ENCODE results near the gene DCDC2. TPM values are rescaled to one million over a fixed set of nuclear protein-coding genes. Genes with fewer than 3 reads are reported as not detected.

DCDC2 gene
- total RNA-seq, 1 experiment from 2014 or later = 1.8 TPM

DNA sequence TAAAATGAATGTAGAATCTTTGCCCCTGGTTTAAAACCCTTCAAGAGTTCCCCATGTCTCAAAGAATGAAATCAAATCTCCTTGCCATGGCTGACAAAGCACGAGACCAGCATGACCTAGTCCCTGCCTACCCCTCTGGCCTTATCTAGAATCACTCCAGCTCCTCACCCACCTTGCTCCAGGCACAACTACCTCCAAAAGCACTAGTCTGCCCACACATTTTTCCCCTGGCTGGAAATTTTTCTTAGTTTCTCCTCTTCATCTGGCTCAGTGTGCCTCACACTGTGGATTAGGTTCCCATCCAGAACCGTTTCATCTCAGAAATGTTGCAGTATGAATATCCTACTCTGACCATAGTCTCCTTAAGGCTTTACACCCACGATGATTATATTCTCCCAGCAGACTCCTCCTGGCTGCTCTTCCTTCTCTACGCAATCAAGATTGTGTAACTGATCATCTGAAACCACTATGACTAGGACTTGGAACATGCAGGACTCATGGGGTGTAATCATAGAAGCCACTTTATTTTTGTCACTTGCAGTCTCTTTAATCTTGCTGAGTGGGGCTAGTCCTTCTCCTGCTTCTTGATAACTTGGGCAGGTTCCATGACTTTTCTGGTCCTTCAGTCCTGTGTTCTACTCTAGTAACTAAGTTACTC, 37.0 kb upstream of the DCDC2 start:
- ATAC-seq (no peak), DNase-seq (ENCODE audit: low spot score) (no peak)
- Mint-ChIP-seq H3K27me3 (ENCODE audit: low read depth) (no peaks in the 10 kb centered on the region; the same call in 1 of the 2 replicates), H3K9me3 (peaks cover 38% of the 10 kb centered on the region), H3K4me1 (peaks cover 16% of the 10 kb centered on the region), H3K36me3 (peaks cover 36% of the 10 kb centered on the region), H3K27ac (no peak overlapping the region), H3K4me3 (no peak overlapping the region)
- TF ChIP-seq CBFB (CRISPR knock-in tag; IDR thresholded peaks at IDR 0.05; ENCODE audit: low read depth) = no peak
- ChIA-PET POLR2A (no interaction called here), CTCF (no interaction called here)

DNA sequence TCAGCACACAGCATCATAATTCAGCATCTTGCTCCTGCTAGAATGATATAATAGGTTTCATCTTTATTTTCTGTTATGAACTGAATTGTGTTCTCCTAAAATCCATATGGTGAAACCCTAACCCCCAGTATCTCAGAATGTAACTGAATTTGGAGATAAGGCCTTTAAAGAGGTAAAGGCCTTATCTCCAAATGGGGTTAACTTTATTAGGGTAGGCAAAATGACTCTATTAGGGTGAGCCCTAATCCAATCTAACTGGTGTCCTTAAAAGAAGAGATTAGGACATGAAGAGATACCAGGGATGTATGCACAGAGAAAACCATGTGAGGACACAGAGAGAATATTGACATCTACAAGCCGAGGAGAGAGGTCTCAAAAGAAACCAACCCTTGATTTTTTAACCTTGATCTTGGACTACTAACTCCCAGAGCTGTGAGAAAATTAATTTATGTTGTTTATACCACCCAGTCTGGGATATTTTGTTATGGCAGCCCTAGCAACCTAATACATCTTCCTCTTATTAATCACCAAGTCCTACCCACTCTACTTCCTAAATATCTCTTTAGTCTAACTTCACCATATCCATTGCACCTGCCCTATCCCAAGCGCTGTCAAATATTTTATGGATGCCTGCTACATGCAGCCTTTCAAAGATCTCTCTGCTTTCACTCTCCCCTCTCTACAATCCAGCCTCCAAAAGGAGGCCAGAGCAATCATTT, 36.4 kb upstream of the DCDC2 start:
- POLR2A ChIA-PET = no interaction called here
- DNase-seq (ENCODE audit: low spot score) = no peak
- TF ChIP-seq ZNF232 (CRISPR knock-in tag; IDR thresholded peaks at IDR 0.05) (no peak), JAZF1 (CRISPR knock-in tag; IDR thresholded peaks at IDR 0.05) (no peak), NR3C1 (CRISPR knock-in tag; conservative IDR thresholded peaks at IDR 0.05; ENCODE audit: low read depth) (no peak), MXD4 (CRISPR knock-in tag; IDR thresholded peaks at IDR 0.05; ENCODE audit: borderline replicate concordance) (no peak), ZNF317 (CRISPR knock-in tag; IDR thresholded peaks at IDR 0.05; ENCODE audit: borderline replicate concordance, low read depth) (no peak), NFE2L1 (CRISPR knock-in tag; IDR thresholded peaks at IDR 0.05) (no peak), HMGA2 (CRISPR knock-in tag; IDR thresholded peaks at IDR 0.05) (no peak), GABPB1 (CRISPR knock-in tag; IDR thresholded peaks at IDR 0.05) (no peak), PRRX2 (CRISPR knock-in tag; IDR thresholded peaks at IDR 0.05) (no peak), SOX15 (CRISPR knock-in tag; IDR thresholded peaks at IDR 0.05) (no peak), CREM (CRISPR knock-in tag; IDR thresholded peaks at IDR 0.05) (no peak), ZNF263 (CRISPR knock-in tag; IDR thresholded peaks at IDR 0.05; ENCODE audit: low read depth) (no peak)
- TF ChIP-seq, protein P1, sequence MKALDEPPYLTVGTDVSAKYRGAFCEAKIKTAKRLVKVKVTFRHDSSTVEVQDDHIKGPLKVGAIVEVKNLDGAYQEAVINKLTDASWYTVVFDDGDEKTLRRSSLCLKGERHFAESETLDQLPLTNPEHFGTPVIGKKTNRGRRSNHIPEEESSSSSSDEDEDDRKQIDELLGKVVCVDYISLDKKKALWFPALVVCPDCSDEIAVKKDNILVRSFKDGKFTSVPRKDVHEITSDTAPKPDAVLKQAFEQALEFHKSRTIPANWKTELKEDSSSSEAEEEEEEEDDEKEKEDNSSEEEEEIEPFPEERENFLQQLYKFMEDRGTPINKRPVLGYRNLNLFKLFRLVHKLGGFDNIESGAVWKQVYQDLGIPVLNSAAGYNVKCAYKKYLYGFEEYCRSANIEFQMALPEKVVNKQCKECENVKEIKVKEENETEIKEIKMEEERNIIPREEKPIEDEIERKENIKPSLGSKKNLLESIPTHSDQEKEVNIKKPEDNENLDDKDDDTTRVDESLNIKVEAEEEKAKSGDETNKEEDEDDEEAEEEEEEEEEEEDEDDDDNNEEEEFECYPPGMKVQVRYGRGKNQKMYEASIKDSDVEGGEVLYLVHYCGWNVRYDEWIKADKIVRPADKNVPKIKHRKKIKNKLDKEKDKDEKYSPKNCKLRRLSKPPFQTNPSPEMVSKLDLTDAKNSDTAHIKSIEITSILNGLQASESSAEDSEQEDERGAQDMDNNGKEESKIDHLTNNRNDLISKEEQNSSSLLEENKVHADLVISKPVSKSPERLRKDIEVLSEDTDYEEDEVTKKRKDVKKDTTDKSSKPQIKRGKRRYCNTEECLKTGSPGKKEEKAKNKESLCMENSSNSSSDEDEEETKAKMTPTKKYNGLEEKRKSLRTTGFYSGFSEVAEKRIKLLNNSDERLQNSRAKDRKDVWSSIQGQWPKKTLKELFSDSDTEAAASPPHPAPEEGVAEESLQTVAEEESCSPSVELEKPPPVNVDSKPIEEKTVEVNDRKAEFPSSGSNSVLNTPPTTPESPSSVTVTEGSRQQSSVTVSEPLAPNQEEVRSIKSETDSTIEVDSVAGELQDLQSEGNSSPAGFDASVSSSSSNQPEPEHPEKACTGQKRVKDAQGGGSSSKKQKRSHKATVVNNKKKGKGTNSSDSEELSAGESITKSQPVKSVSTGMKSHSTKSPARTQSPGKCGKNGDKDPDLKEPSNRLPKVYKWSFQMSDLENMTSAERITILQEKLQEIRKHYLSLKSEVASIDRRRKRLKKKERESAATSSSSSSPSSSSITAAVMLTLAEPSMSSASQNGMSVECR (CRISPR knock-in tag; IDR thresholded peaks at IDR 0.05; ENCODE audit: borderline replicate concordance) = no peak
- TF ChIP-seq, protein P2, sequence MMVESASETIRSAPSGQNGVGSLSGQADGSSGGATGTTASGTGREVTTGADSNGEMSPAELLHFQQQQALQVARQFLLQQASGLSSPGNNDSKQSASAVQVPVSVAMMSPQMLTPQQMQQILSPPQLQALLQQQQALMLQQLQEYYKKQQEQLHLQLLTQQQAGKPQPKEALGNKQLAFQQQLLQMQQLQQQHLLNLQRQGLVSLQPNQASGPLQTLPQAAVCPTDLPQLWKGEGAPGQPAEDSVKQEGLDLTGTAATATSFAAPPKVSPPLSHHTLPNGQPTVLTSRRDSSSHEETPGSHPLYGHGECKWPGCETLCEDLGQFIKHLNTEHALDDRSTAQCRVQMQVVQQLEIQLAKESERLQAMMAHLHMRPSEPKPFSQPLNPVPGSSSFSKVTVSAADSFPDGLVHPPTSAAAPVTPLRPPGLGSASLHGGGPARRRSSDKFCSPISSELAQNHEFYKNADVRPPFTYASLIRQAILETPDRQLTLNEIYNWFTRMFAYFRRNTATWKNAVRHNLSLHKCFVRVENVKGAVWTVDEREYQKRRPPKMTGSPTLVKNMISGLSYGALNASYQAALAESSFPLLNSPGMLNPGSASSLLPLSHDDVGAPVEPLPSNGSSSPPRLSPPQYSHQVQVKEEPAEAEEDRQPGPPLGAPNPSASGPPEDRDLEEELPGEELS (CRISPR knock-in tag; IDR thresholded peaks at IDR 0.05) = no peak
- TF ChIP-seq, protein P3, sequence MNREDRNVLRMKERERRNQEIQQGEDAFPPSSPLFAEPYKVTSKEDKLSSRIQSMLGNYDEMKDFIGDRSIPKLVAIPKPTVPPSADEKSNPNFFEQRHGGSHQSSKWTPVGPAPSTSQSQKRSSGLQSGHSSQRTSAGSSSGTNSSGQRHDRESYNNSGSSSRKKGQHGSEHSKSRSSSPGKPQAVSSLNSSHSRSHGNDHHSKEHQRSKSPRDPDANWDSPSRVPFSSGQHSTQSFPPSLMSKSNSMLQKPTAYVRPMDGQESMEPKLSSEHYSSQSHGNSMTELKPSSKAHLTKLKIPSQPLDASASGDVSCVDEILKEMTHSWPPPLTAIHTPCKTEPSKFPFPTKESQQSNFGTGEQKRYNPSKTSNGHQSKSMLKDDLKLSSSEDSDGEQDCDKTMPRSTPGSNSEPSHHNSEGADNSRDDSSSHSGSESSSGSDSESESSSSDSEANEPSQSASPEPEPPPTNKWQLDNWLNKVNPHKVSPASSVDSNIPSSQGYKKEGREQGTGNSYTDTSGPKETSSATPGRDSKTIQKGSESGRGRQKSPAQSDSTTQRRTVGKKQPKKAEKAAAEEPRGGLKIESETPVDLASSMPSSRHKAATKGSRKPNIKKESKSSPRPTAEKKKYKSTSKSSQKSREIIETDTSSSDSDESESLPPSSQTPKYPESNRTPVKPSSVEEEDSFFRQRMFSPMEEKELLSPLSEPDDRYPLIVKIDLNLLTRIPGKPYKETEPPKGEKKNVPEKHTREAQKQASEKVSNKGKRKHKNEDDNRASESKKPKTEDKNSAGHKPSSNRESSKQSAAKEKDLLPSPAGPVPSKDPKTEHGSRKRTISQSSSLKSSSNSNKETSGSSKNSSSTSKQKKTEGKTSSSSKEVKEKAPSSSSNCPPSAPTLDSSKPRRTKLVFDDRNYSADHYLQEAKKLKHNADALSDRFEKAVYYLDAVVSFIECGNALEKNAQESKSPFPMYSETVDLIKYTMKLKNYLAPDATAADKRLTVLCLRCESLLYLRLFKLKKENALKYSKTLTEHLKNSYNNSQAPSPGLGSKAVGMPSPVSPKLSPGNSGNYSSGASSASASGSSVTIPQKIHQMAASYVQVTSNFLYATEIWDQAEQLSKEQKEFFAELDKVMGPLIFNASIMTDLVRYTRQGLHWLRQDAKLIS (CRISPR knock-in tag; IDR thresholded peaks at IDR 0.05; ENCODE audit: borderline replicate concordance) = no peak
- TF ChIP-seq, protein P4, sequence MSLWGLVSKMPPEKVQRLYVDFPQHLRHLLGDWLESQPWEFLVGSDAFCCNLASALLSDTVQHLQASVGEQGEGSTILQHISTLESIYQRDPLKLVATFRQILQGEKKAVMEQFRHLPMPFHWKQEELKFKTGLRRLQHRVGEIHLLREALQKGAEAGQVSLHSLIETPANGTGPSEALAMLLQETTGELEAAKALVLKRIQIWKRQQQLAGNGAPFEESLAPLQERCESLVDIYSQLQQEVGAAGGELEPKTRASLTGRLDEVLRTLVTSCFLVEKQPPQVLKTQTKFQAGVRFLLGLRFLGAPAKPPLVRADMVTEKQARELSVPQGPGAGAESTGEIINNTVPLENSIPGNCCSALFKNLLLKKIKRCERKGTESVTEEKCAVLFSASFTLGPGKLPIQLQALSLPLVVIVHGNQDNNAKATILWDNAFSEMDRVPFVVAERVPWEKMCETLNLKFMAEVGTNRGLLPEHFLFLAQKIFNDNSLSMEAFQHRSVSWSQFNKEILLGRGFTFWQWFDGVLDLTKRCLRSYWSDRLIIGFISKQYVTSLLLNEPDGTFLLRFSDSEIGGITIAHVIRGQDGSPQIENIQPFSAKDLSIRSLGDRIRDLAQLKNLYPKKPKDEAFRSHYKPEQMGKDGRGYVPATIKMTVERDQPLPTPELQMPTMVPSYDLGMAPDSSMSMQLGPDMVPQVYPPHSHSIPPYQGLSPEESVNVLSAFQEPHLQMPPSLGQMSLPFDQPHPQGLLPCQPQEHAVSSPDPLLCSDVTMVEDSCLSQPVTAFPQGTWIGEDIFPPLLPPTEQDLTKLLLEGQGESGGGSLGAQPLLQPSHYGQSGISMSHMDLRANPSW (CRISPR knock-in tag; conservative IDR thresholded peaks at IDR 0.05; ENCODE audit: low read depth) = no peak
- TF ChIP-seq, protein P5, sequence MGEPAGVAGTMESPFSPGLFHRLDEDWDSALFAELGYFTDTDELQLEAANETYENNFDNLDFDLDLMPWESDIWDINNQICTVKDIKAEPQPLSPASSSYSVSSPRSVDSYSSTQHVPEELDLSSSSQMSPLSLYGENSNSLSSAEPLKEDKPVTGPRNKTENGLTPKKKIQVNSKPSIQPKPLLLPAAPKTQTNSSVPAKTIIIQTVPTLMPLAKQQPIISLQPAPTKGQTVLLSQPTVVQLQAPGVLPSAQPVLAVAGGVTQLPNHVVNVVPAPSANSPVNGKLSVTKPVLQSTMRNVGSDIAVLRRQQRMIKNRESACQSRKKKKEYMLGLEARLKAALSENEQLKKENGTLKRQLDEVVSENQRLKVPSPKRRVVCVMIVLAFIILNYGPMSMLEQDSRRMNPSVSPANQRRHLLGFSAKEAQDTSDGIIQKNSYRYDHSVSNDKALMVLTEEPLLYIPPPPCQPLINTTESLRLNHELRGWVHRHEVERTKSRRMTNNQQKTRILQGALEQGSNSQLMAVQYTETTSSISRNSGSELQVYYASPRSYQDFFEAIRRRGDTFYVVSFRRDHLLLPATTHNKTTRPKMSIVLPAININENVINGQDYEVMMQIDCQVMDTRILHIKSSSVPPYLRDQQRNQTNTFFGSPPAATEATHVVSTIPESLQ (CRISPR knock-in tag; IDR thresholded peaks at IDR 0.05) = no peak

More for the DNA sequence above, 36.4 kb upstream of the DCDC2 start:
- peaks cover 38% of the 10 kb centered on the region for H3K9me3 Mint-ChIP-seq
- CTCF ChIA-PET = no interaction called here
- no peaks in the 10 kb centered on the region; the same call in 1 of the 2 replicates for H3K27me3 Mint-ChIP-seq (ENCODE audit: low read depth)
- no peak overlapping the region for H3K27ac Mint-ChIP-seq
- no peak overlapping the region for H3K4me3 Mint-ChIP-seq
- peaks cover 9% of the 10 kb centered on the region for H3K4me1 Mint-ChIP-seq
- peaks cover 33% of the 10 kb centered on the region for H3K36me3 Mint-ChIP-seq
- ATAC-seq = no peak
